ENCODE data around the gene MPDZ. TPM values are rescaled to one million over a fixed set of nuclear protein-coding genes. Genes with fewer than 3 reads are reported as not detected.
A peak's percentile ranks its signal among the peaks of the same experiment; 100 is the strongest.

The MPDZ gene
- total and polyA plus RNA-seq, 2 of the 4 experiments (the other 2 are of a cell fraction) = 18.8 to 39.3 TPM

DNA sequence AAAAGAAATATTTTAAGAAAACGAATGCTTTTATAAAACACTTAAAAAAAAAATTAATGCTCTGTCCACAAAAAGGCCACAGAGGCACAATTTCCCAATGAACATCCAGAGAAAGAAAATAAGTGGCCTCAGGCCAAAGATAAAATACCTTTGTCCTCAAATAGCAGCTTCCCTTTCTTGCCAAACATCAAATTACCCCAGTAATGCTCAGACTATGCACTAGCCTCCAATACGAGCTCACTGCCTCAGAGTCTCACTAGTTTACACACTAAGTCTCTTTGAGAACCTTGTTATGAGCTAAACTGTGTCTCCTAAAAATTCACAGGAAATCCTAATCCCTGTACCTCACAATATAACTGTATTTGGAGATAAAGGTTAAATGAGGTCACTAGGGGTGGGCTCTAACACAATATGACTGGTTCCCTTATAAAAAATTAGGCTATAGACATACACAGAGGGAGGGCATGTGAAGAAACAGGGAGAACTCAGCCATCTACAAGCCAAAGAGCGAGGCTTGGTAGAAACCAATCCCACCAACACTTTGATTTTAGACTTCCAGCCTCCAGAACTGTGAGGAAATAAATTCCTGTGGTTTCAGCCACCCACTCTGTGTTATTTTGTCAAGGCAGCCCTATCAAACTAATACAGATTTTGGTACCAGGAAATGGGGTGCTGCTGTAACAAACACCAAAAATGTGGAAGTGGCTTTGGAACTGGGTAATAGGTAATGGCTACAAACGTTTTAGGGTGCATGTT lies 4.4 kb downstream of the MPDZ start:
- H3K9ac ChIP-seq (ENCODE audit: low read depth, low read length) = no peak overlapping the region
- CTCF ChIA-PET = no interaction called here

More for the DNA sequence above, 4.4 kb downstream of the MPDZ start:
- Histone ChIP-seq H2BK120ac (ENCODE audit: low read depth, low read length) (no peak overlapping the region), H3K4me1 (ENCODE audit: control insufficient read depth, insufficient read depth, low read length) (peaks cover 5% of the 10 kb centered on the region), H3K79me1 (ENCODE audit: low read depth in 1 of 2, low read length in 2 of 2) (peaks cover 21 to 46% of the 10 kb centered on the region in 2 experiments; a peak in 3 of 4 replicates), H4K20me1 (ENCODE audit: insufficient read depth, low read length) (no peaks in the 10 kb centered on the region), H3K23ac (ENCODE audit: low read depth, low read length) (0 out of 2 replicates have a peak overlapping the region, but pooled peaks have one; percentile 20), H2AFZ (replicated peaks; ENCODE audit: low read length, poor library complexity) (no peak overlapping the region), H3K27me3 (ENCODE audit: control insufficient read depth, insufficient read depth, low read length) (no peaks in the 10 kb centered on the region), H3K27ac (ENCODE audit: insufficient read depth, low read length) (no peak overlapping the region), H4K91ac (ENCODE audit: insufficient read depth, low read depth, low read length) (no peak overlapping the region), H3K9me3 (ENCODE audit: control insufficient read depth, insufficient read depth, low read length) (no peaks in the 10 kb centered on the region), H3K9me1 (ENCODE audit: insufficient read depth, low read length) (no peaks in the 10 kb centered on the region), H2BK20ac (ENCODE audit: low read depth, low read length) (no peak overlapping the region), H2AK5ac (ENCODE audit: low read depth, low read length) (no peak overlapping the region), H4K5ac (ENCODE audit: low read depth, low read length) (no peak overlapping the region; the same call in 1 of the 2 replicates), H2BK5ac (ENCODE audit: low read depth, low read length, poor library complexity, severe bottlenecking) (peak overlapping the region; percentile 24), H3K14ac (replicated peaks; ENCODE audit: low read depth, low read length) (no peak overlapping the region), H3K36me3 (ENCODE audit: control insufficient read depth, insufficient read depth, low read length) (no peaks in the 10 kb centered on the region), H3K56ac (ENCODE audit: extremely low read depth, insufficient read depth, low read length) (0 out of 2 replicates have a peak overlapping the region, but pooled peaks have one; percentile 37), H2AK9ac (replicated peaks; ENCODE audit: low read depth, low read length, poor library complexity) (no peak overlapping the region), H3K4me2 (ENCODE audit: low read depth, low read length) (no peak overlapping the region), H3K4ac (ENCODE audit: low read depth, low read length) (no peak overlapping the region), H2BK15ac (ENCODE audit: low read depth, low read length) (no peak overlapping the region), H3K18ac (ENCODE audit: low read depth, low read length) (no peak overlapping the region), H4K8ac (ENCODE audit: low read depth in 2 of 2, low read length in 2 of 2) (no peak overlapping the region; a peak in 1 of 4 replicates), H3K4me3 (ENCODE audit: insufficient read depth, low read depth, low read length) (no peak overlapping the region)
- DNase-seq (peak; percentile 63), ATAC-seq (ENCODE audit: low read depth) (no peak)
- POLR2A ChIA-PET (ENCODE audit: unreplicated experiment) = interaction anchor here (0.5 kb wide), 1 partner anchor 1043 kb away, joined by 7 read pairs; no protein-coding TSS in a partner anchor
- intact Hi-C loops (cut with micrococcal nuclease) = loop anchor here (10.0 kb wide), 2 partner anchors 150 to 1150 kb away; no protein-coding TSS in a partner anchor
- no CpG with 5 or more reads among the region's 4 CpGs for WGBS, 2 experiments (ENCODE audit: extremely low coverage in 2 of 2, insufficient read length in 1 of 2)
- BruUV-seq (replicated peaks) = no TSS peak
- TF ChIP-seq MAZ (IDR thresholded peaks at IDR 0.05; ENCODE audit: borderline replicate concordance, low read depth, low read length) (no peak), CHD1 (IDR thresholded peaks at IDR 0.05; ENCODE audit: low read depth, low read length) (no peak), NFE2L2 (IDR thresholded peaks at IDR 0.05; ENCODE audit: low read depth, low read length) (no peak), RAD21 (IDR thresholded peaks at IDR 0.05; ENCODE audit: low read length) (no peak), RCOR1 (IDR thresholded peaks at IDR 0.05; ENCODE audit: insufficient replicate concordance, low read length) (no peak), SMC3 (IDR thresholded peaks at IDR 0.05; ENCODE audit: low read depth, low read length) (no peak), FOS (IDR thresholded peaks at IDR 0.05; ENCODE audit: low read depth, low read length) (no peak)
- TF ChIP-seq, protein P1, sequence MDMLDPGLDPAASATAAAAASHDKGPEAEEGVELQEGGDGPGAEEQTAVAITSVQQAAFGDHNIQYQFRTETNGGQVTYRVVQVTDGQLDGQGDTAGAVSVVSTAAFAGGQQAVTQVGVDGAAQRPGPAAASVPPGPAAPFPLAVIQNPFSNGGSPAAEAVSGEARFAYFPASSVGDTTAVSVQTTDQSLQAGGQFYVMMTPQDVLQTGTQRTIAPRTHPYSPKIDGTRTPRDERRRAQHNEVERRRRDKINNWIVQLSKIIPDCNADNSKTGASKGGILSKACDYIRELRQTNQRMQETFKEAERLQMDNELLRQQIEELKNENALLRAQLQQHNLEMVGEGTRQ (IDR thresholded peaks at IDR 0.05; ENCODE audit: low read depth, low read length) = no peak
- TF ChIP-seq, protein P2, sequence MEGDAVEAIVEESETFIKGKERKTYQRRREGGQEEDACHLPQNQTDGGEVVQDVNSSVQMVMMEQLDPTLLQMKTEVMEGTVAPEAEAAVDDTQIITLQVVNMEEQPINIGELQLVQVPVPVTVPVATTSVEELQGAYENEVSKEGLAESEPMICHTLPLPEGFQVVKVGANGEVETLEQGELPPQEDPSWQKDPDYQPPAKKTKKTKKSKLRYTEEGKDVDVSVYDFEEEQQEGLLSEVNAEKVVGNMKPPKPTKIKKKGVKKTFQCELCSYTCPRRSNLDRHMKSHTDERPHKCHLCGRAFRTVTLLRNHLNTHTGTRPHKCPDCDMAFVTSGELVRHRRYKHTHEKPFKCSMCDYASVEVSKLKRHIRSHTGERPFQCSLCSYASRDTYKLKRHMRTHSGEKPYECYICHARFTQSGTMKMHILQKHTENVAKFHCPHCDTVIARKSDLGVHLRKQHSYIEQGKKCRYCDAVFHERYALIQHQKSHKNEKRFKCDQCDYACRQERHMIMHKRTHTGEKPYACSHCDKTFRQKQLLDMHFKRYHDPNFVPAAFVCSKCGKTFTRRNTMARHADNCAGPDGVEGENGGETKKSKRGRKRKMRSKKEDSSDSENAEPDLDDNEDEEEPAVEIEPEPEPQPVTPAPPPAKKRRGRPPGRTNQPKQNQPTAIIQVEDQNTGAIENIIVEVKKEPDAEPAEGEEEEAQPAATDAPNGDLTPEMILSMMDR (conservative IDR thresholded peaks at IDR 0.05; ENCODE audit: low read depth, low read length) = no peak
- in situ Hi-C loops (cut with MboI; ENCODE audit: low sequenced_read_pairs) = no loop called here
- dilution Hi-C loops (cut with HindIII; ENCODE audit: low sequenced_read_pairs, unreplicated experiment) = no loop called here
